HG03460 (cell line): Measurements from ENCODE around the gene LONP1.
"Not testable (repeated sequence)": the region's sequence is repeated elsewhere in the genome, so short reads cannot be mapped to it uniquely, and the experiment has no call there.

Source experiments
- ATAC-seq: cut with Tn5 transposase; IDR thresholded peaks from one replicate; pipeline ENCODE4 v1.9.1; 2021; ENCODE audit not compliant: unreplicated experiment

LONP1 gene

DNA sequence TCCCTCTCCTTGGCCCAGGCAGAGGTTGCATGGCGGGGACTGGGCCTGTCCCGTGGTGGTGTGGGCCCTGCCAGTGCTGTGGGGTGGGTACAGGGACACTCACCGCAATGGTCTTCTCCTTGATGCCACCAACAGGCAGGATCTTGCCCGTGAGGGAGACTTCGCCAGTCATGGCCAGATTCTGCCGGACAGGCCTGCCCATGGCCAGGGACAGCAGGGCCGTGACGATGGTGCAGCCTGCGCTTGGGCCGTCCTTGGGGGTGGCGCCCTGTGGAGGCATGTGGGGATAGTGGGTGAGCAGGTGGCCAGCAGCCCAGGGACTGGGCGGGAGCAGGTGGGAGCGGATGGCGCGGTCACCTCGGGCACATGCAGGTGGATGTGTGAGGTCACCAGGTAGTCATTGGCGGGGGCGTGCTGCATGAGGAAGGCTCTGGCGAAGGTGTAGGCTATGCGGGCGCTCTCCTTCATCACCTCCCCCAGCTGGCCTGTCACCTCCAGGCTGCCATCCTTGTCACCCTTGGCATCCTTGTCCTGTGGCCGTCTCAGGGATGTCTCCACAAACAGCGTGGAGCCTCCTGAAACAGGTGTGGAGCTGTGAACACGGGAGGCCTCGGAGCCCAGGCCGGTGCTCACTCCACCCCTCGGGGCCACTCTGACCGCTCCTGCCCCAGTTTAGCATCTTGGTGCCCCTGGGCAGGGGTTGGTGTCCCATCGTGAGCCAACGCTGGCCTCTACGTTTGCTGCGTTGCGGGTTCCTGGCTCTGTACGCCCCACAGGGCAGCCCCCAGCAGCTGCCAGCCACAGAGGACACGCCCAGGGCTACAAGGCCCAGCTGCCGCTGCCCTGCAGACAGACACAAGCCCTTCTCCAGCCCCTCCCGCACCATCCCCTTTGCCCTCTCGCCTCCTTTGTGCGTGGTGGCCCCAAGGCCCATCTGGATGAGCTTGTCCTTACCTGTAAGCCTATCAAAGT, 26.5 kb downstream of the LONP1 start:
- ATAC-seq, result no peak

DNA sequence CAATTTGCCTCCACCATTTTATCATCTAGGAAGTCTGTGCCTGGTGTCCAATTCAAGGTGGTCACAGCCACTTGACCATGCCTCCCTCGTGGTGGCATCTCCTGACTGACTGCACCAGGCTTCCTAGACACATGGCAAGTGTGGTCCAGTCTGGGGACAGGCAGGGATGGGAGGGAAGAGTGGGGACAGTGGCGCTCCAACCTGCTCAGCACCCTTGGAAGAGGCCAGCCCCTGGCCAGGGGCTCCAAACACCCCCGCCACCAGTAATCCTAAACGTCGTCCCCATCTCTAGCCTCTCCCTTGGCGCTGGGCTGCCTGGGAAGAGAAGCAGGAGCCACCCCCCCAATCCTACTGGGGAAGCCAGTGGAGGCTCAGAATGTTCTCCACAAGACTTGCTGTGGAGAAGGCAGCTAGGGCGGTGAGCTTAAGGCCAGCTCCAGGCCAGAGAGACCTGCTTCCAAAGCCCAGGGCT, 27.2 kb downstream of the LONP1 start:
- ATAC-seq, result no peak

DNA sequence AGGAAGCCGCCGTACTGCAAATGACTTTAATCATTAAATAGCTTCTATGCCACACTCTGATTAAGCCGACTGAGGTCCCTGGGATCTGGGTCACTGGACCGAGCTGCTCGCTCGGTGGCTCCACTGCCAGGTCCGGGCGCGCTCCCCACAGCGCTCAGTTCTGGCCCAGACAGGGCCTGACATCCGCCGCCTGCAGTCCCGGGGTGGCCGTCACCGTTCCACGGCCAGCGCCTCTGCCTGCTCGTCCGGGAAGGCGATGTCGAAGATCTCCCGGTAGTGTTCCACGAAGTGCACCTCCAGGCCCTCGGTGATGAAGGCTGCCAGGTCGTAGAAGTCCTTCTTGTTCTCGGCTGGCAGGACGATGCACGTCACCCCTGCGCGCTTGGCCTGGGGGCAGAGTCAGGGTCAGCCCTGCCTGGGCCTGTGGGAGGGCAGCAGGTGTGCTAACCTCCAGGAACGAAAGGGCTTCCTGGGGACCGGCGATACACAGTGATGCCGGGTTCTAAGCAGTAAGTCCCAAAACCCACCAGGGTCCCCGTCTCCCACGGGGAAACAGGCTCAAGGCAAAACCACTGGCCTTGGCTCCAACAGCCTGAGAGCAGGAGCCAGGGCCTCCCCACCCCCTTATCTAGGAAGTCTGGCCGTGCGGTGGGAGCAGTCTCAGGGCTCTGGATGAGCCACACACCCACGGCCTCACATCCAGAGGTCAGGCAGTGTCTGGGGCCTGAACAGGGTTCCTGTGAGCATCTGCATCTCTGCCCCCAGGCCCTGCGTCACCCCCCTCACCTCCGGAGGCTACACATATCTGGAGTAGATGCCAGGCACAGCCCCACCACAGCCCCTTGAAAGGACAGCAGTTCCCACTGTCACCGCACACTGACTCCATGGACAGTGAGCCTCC, 27.9 kb downstream of the LONP1 start:
- no peak for ATAC-seq

DNA sequence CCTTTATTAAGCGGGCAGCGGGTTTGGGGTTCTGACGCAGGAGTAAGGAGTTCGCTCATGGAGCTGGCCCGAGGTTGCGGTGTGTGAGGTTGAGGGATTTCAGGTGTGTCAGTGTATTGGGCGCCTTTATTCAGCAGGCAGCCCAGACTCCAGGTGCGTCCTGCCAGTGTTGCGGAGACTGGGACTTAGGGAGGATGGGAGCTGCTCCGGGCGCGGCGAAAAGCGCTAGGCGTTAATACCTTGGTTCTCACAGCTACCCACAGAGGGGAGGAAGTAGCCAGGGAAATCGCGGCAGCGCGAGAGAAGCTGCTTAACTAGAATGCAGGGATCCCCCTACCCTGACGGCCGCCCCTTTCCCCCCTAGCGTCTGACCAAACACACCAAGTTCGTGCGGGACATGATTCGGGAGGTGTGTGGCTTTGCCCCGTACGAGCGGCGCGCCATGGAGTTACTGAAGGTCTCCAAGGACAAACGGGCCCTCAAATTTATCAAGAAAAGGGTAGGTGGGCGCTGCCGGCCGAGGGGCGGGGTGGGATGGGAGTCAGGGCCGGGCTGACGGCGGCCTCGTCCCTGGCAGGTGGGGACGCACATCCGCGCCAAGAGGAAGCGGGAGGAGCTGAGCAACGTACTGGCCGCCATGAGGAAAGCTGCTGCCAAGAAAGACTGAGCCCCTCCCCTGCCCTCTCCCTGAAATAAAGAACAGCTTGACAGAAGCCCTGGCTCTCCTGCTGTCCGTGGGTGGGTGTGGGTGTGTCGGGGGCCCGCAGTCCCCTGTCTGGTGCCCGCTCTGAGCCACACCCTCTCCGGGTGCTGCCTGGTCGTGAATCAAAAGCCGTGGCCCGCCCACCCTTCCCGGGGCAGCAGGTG, 28.8 kb downstream of the LONP1 start:
- no peak for ATAC-seq

DNA sequence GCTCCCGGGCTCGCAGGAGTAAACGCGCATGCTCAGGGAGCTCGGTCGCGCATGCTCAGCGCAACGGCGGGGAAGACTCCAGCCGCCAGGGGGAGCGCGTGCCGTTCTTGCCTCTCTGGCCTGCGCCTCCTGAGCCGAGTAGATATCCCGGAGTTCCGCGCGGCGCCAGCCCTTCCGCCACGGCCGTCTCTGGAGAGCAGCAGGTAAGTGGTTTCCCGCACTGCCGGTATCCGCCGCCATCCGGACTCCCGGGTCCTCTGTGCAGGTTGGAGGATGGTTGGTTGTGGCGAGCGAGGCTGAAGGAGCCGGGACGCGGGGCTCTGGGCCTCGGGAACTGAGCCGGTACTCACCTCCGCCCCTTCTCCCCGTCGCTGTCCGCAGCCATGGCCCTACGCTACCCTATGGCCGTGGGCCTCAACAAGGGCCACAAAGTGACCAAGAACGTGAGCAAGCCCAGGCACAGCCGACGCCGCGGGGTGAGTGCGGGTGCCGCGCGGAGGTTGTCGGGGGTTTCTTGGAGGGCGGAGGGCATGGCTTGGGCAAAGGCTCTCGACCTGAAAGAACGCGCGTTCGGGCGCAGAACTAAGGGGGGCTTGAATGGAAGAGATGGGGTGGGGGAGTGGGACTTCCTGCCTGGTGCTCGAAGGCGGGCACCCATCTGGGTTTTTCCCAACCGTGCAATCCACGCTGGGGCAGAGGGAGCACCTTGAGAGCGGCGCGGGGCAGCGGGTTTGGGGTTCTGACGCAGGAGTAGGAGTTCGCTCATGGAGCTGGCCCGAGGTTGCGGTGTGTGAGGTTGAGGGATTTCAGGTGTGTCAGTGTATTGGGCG, 29.6 kb downstream of the LONP1 start, which contains the start of gene RPL36:
TSS of gene RPL36 (plus strand) at position 171 of the 830 bp plus-strand sequence. CDS start at position 384, 213 bp downstream.
- ATAC-seq, result peak; percentile 43

DNA sequence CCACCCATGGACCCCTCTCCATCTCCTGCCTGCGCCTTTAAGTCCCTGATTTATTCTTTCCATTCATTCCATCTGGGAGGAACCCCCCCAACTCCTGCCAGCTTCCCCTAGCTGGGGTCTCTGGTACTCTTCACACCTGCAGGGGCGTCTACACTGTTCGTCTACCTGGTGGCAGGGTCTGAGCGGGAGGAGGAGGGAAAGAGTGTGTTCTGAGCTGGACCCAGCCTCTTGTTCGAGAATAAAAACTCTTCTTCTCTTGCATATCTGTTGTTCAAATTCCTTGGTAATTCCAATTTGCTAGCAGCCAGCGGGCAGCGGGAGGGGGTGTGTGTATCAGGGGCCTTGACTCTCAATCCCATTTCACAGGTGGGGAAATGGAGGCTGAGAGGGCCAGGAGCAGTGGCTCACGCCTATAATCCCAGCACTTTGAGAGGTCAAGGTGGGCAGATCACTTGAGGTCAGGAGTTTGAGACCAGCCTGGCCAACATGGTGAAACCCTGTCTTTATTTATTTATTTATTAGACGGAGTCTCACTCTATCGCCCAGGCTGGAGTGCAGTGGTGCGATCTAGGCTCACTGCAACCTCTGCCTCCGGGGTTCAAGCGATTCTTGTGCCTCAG, 31.6 kb downstream of the LONP1 start:
- ATAC-seq, result not testable (repeated sequence)

DNA sequence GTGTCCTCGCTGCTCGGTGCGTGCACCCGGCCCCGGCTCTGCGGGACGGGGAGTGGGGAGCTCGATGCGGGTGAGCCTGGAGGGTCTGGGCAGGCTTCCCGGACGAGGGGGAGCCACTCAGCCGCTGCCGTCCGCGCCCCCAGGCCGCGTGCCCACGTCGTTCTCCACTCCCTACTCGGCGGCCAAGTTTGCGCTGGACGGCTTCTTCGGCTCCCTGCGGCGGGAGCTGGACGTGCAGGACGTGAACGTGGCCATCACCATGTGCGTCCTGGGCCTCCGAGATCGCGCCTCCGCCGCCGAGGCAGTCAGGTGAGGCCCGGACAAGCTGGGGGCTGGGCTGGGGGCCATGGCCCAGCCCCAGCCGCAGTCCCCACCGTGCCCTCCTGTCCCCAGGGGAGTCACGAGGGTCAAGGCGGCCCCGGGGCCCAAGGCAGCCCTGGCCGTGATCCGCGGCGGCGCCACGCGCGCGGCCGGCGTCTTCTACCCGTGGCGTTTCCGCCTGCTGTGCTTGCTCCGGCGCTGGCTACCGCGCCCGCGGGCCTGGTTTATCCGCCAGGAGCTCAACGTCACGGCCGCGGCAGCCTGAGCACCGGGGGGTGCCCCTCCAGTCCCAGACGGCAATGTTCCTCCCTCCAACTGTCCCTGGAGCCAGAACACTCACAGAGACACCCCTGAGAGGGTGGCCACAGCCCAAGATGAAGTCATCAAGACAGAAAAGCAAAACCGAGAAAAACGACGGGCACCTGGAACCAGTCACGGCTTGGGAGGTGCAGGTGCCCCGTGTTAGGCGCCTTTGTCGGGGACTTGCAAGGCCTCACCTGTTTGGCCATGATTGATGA, 32.4 kb downstream of the LONP1 start:
- no peak for ATAC-seq

DNA sequence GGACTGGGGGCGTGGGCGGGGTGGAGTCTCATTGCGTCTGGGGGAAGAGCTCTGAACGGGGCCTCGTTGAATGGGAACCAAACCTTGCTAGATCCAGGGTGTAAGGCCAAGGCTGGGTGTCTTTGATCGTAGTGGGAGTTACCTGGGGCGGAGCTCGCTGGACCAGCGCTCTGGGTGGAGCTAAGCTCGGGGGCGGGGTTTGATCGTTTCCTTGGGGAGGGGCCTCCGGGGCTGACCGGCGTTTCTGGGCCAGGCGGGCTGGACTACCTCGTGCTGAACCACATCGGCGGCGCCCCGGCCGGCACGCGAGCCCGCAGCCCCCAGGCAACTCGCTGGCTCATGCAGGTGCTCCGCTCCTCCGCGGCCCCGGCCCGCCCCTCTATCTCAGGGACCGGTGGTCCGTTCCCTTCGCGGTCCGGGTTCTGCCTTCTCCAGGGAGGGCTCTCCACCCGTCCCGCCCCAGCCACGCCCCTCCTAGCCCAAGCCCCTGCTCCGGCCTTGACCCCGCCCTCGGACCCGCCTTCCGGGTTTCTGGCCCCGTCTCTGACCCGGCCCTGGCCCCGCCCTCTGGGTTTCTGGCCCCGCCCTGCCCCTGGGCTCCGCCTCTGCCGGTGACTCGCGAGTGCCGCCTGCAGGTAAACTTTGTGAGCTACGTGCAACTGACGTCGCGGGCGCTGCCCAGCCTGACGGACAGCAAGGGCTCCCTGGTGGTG, 33.1 kb downstream of the LONP1 start:
- ATAC-seq, result peak; percentile 59

DNA sequence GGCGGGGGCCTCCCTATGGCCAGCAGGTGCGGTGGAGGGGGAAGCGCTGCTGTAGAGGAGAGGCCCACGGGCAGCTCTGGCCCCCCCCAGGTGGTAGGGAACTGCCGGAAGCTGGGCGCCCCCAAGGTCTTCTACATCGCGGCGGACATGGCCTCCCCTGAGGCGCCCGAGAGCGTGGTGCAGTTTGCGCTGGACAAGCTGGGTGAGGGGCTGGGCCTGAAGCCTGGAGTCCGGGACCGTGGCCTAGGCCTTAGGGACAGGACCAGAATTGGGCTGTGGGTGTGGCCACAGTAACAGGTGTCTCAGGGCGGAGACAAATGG, 33.7 kb downstream of the LONP1 start:
- ATAC-seq, result no peak

DNA sequence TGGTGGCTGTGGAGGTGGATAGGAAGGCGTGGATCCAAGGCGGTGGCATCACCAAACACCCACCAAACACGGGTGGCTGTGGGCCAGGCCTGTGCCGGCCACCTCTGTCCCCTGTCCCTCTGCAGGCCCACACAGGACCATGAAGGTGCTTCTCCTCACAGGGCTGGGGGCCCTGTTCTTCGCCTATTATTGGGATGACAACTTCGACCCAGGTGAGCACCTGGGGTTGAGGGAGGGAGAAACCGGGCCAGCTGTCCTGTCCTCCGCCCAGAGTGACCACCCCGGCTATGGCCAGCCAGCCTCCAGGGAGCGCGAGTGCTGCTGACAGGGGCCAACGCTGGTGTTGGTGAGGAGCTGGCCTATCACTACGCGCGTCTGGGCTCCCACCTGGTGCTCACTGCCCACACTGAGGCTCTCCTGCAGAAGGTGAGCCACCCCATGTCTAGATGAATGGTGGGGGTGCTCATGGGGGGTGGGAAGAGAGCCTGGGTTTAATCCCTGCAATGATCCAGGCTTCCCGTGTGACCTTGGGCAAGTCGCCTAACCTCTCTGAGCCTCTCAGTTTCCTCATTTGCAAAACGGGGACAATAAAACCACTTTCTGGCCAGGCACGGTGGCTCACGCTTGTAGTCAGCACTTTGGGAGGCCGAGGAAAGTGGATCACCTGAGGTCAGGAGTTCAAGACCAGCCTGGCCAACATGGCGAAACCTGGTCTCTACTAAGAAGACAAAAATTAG, 35.1 kb downstream of the LONP1 start:
- ATAC-seq, result no peak

DNA sequence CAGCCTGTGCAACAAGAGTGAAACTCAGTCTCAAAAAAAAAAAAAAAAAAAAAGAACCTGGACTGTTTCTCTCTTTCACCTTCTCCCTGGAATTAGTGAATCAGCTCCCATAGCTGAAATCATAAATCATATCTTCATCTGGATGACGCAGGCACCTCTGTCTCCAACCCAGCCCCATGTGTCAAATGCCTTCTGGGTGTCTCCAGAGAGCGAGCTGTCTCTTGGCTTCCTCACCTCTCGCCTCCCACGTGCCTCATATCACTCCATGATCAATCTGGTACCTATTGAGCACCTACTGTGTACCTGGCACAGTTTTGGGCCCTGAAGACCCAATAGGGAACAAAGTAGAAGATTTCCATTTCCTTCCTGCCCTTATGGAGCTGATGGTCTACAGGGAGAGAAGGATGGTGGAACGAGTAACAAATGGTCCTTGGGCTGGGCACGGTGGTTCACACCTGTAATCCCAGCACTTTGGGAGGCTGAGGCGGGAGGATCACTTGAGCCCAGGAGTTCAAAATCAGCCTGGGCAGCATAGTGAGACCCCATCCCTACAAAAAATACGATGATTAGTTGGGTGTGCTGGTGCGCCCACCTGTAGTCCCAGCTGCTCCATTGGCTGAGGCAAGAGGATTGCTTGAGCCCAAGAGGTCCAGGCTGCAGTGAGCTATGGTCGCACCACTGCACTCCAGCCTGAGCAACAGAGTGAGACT, 36.6 kb downstream of the LONP1 start:
- ATAC-seq, result no peak

DNA sequence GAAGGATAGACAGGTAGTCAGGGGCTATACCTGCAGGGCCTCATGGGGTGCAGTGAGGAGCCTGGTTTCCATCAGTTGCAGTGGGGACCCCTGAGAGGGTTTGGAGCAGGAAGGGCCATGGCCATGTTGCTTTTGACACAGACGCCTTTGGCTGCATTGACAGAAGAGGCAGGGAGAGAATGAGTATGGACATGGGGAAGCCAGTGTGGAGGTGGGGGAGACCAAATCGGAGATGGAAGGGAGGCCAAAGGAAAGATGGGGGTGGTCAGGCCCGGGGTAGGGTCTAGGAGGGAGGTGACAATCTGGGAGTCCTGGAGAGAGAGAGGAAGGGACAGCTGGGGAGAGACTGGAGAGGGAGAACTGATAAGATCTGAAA, 37.9 kb downstream of the LONP1 start:
- ATAC-seq, result no peak

DNA sequence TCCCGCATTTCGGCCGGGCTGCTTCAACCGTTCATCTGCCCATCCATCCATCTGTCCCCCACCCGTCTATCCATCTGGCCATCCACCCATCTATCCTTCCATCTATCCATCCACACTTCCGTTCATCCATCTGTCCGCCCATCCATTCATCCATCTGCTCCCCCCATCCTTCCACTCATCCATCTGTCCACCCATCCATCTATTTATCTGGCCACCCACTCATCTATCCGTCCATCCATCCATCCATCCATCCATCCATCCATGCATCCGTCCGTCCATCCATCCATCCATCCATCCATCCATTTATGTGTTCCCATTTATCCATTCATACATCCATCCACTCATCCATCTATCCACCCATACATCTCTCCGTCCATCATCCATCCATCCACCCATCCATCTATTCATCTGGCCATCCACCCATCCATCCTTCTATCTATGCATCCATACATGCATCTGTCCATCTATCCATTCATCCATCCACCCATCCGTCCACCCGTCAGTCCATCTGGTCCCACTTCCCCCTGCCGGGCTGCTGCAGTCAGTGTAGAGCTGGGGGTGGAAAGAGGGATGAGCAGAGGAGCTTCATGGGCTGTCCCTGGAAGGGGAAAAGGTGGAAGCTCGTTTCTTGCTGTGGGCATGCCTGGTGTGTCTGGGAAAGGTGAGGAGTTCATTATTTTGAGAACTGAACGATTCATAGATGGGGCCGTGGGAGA, 38.4 kb downstream of the LONP1 start:
- ATAC-seq, result no peak

DNA sequence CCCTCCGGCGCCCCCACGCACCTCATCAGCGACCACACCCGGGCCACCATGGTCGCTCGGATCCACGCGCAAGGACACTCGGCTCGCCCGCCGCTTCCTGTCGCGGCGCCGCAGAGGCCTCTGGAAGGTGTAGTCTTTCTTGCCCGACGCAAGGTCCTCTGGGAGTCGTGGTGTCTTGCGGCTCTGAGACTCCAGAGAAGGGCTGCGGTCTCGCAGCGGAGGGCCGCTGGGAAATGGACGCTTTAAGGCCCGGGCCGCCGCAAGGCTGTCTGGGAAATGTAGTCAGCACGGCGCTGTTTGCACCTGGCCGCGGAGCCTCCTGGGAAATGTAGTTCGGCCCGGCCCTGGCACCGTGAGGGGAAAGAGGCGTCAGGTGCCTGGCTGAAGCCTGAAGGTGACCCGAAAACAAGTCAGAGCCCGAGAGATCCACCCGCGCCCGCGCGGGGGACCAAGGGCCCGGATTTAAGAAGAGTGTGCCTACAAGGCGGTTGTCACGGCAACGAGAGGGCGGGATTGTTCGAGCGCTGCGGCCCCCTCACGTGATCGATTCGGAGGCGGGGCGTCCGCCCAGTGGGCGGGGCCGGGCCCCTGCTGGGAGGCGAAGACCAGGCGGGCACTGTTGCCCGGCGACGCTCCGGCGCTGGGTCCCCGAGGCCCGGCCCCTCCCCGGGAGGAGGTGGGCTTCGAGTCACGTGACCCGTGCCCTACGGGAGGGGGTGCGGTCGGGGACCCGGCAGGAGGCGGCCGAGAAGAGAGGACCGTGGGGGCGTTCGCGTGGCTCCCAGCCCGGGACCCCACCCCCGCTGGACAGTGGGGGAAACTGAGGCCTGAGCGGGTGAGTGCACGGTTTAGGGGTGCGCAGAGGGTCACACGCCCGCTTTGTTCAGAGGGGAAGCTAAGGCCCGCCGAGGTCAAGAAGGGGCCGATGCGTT, 39.2 kb downstream of the LONP1 start, which contains the start of the genes HSD11B1L and MICOS13:
TSS of gene HSD11B1L (plus strand) at position 591 of the 932 bp plus-strand sequence. CDS start 3,806 bp downstream, outside the sequence.
TSS of gene MICOS13 (minus strand) at position 80 of the 932 bp plus-strand sequence. CDS start at position 50, 30 bp downstream.
- ATAC-seq, result peak; percentile 90

DNA sequence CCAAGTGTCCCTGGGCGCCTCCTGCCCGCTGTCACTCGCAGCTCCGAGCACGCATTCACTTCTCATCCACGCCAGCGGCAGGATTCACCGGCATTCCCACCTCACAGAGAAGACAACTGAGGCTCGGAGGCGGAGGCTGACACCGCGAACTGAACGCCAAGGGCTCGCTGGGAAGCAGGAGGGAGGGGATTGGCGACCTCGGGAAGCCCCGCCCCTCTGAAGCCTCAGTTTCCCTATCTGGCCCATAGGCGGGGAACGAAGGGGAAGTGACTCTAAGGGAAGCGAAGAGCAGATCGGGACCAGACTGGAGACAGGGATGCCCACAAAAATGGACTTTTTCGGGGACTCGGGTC, 39.9 kb downstream of the LONP1 start:
- no peak for ATAC-seq
